ENCODE measurements around the gene NEDD9.

NEDD9 gene

DNA sequence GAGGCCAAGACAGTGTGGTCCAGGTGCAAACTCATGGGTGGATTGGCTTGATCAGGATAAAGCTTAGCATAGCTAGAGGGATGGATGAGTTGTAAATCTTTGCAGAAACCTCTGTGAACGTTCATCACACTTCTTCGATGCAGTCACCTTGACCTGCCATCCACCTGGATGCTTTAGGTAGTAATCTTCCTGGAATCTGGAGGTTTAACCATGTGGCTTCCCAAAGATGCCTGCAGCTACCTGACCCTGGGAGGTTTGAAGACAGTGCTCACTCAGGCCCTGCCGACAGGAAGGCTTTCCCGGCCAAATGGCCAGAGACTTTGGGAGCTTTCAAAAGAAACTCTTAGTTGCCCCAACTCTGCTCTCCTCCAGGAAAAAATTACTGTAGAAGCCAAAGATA lies 65.5 kb downstream of the NEDD9 start:
- TF ChIP-seq ZBTB20 (tag by site-specific recombination; IDR thresholded peaks at IDR 0.05) = no peak
- TF ChIP-seq, protein P1, sequence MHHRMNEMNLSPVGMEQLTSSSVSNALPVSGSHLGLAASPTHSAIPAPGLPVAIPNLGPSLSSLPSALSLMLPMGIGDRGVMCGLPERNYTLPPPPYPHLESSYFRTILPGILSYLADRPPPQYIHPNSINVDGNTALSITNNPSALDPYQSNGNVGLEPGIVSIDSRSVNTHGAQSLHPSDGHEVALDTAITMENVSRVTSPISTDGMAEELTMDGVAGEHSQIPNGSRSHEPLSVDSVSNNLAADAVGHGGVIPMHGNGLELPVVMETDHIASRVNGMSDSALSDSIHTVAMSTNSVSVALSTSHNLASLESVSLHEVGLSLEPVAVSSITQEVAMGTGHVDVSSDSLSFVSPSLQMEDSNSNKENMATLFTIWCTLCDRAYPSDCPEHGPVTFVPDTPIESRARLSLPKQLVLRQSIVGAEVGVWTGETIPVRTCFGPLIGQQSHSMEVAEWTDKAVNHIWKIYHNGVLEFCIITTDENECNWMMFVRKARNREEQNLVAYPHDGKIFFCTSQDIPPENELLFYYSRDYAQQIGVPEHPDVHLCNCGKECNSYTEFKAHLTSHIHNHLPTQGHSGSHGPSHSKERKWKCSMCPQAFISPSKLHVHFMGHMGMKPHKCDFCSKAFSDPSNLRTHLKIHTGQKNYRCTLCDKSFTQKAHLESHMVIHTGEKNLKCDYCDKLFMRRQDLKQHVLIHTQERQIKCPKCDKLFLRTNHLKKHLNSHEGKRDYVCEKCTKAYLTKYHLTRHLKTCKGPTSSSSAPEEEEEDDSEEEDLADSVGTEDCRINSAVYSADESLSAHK (tag by site-specific recombination; IDR thresholded peaks at IDR 0.05) = no peak
- TF ChIP-seq ZNF155 (tag by site-specific recombination; IDR thresholded peaks at IDR 0.05) = no peak
- TF ChIP-seq ZNF292 (tag by site-specific recombination; IDR thresholded peaks at IDR 0.05; ENCODE audit: borderline replicate concordance, low read depth) = no peak
- TF ChIP-seq ZFP69B (tag by site-specific recombination; IDR thresholded peaks at IDR 0.05) = no peak
- TF ChIP-seq ZNF555 (tag by site-specific recombination; conservative IDR thresholded peaks at IDR 0.05) = no peak
- TF ChIP-seq ZNF561 (tag by site-specific recombination; IDR thresholded peaks at IDR 0.05; ENCODE audit: borderline replicate concordance) = no peak
- TF ChIP-seq, protein P2, sequence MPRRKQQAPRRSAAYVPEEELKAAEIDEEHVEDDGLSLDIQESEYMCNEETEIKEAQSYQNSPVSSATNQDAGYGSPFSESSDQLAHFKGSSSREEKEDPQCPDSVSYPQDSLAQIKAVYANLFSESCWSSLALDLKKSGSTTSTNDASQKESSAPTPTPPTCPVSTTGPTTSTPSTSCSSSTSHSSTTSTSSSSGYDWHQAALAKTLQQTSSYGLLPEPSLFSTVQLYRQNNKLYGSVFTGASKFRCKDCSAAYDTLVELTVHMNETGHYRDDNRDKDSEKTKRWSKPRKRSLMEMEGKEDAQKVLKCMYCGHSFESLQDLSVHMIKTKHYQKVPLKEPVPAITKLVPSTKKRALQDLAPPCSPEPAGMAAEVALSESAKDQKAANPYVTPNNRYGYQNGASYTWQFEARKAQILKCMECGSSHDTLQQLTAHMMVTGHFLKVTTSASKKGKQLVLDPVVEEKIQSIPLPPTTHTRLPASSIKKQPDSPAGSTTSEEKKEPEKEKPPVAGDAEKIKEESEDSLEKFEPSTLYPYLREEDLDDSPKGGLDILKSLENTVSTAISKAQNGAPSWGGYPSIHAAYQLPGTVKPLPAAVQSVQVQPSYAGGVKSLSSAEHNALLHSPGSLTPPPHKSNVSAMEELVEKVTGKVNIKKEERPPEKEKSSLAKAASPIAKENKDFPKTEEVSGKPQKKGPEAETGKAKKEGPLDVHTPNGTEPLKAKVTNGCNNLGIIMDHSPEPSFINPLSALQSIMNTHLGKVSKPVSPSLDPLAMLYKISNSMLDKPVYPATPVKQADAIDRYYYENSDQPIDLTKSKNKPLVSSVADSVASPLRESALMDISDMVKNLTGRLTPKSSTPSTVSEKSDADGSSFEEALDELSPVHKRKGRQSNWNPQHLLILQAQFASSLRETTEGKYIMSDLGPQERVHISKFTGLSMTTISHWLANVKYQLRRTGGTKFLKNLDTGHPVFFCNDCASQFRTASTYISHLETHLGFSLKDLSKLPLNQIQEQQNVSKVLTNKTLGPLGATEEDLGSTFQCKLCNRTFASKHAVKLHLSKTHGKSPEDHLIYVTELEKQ (tag by site-specific recombination; IDR thresholded peaks at IDR 0.05; ENCODE audit: borderline replicate concordance) = no peak
- TF ChIP-seq KLF8 (tag by site-specific recombination; IDR thresholded peaks at IDR 0.05) = no peak
- TF ChIP-seq ZNF549 (tag by site-specific recombination; IDR thresholded peaks at IDR 0.05) = no peak
- TF ChIP-seq ZNF211 (tag by site-specific recombination; IDR thresholded peaks at IDR 0.05; ENCODE audit: low read depth) = no peak
- TF ChIP-seq OVOL3 (tag by site-specific recombination; IDR thresholded peaks at IDR 0.05) = no peak
- no peak for TF ChIP-seq ZNF585B (tag by site-specific recombination; IDR thresholded peaks at IDR 0.05)
- TF ChIP-seq, protein P3, sequence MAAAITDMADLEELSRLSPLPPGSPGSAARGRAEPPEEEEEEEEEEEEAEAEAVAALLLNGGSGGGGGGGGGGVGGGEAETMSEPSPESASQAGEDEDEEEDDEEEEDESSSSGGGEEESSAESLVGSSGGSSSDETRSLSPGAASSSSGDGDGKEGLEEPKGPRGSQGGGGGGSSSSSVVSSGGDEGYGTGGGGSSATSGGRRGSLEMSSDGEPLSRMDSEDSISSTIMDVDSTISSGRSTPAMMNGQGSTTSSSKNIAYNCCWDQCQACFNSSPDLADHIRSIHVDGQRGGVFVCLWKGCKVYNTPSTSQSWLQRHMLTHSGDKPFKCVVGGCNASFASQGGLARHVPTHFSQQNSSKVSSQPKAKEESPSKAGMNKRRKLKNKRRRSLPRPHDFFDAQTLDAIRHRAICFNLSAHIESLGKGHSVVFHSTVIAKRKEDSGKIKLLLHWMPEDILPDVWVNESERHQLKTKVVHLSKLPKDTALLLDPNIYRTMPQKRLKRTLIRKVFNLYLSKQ (tag by site-specific recombination; IDR thresholded peaks at IDR 0.05; ENCODE audit: borderline replicate concordance) = no peak
- TF ChIP-seq ZNF140 (tag by site-specific recombination; IDR thresholded peaks at IDR 0.05) = no peak
- TF ChIP-seq ZSCAN30 (tag by site-specific recombination; IDR thresholded peaks at IDR 0.05) = no peak
- no peak for TF ChIP-seq ZNF248 (tag by site-specific recombination; IDR thresholded peaks at IDR 0.05)
- no peak for TF ChIP-seq ZNF670 (tag by site-specific recombination; IDR thresholded peaks at IDR 0.05; ENCODE audit: low read depth)
- no peak for TF ChIP-seq ZNF169 (tag by site-specific recombination; IDR thresholded peaks at IDR 0.05)
- Histone ChIP-seq H3K9me3 (ENCODE audit: control insufficient read depth, insufficient read depth, low read depth, low read length) (no peaks in the 10 kb centered on the region), H3K4me1 (ENCODE audit: control insufficient read depth, insufficient read depth, low read length) (no peaks in the 10 kb centered on the region), H3K27ac (ENCODE audit: extremely low read depth, low read depth, low read length) (no peak overlapping the region), H3K4me3 (ENCODE audit: low read depth, low read length) (no peak overlapping the region), H3K36me3 (ENCODE audit: control insufficient read depth in 2 of 2, insufficient read depth in 1 of 2, low read length in 2 of 2) (no peaks in the 10 kb centered on the region)
- ChIA-PET CTCF (interaction anchor here (0.5 to 4.7 kb wide), 8 partner anchors 10 to 417 kb away, joined by 3 to 38 read pairs (median 4); no protein-coding TSS in a partner anchor), POLR2A (no interaction called here)
